GM12891 (cell line): Measurements from ENCODE around the gene SRPX.

ENCODE experiments used
- PAX5 ChIP-seq: IDR thresholded peaks from 2 replicates; pipeline ENCODE4 v1.6.1; 2011; ENCODE audit warnings: low read length, moderate library complexity, mild to moderate bottlenecking; ENCODE audit not compliant: insufficient read depth, severe bottlenecking
- POLR2A ChIP-seq: IDR thresholded peaks from 2 replicates; pipeline ENCODE4 v1.6.1; 2011; ENCODE audit warnings: low read depth, low read length, control low read depth
- POLR2AphosphoS5 ChIP-seq: IDR thresholded peaks from 2 replicates; pipeline ENCODE4 v1.6.1; 2011; ENCODE audit warnings: low read depth, low read length, control low read depth
- POU2F2 ChIP-seq: IDR thresholded peaks from 2 replicates; pipeline ENCODE4 v1.6.1; 2011; ENCODE audit warnings: low read depth, mild to moderate bottlenecking, control low read depth, low read length, moderate library complexity
- SPI1 ChIP-seq: IDR thresholded peaks from 2 replicates; pipeline ENCODE4 v1.6.1; 2011; ENCODE audit warnings: low read depth, low read length, control low read depth
- TAF1 ChIP-seq: IDR thresholded peaks from 2 replicates; pipeline ENCODE4 v1.6.1; 2011; ENCODE audit warnings: low read depth, low read length, control low read depth

DNA sequence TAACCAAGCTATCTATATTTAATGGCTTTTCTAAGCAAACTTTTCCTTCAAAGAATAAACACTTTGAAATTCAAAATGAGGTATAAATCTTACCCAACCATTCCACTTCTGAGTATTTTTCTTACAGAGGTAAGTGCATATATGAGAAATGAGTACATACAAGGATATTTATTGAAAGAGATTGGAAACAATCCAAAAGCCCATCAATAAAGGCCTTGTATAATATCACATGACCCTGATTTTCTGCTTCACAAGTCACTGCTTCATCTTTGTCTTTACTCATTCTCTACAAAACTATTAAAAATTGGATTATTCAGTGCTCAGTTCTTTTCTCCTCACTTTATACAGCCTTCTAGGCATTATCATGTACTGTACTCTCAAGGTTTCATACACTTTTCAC is 91.3 kb downstream of the SRPX start:
- TF ChIP-seq TAF1 (no peak), POLR2A (no peak), POLR2AphosphoS5 (no peak), PAX5 (no peak), SPI1 (no peak), POU2F2 (no peak)
